K562 (cell line): ENCODE measurements around the gene TMED10.

Source experiments
- GATA2 ChIP-seq: sonication (generic); formaldehyde crosslinking; IDR thresholded peaks from 2 replicates; pipeline ENCODE4 v1.4.0; 2020; ENCODE audit warnings: mild to moderate bottlenecking, missing genetic modification reagents
- TAF1 ChIP-seq: IDR thresholded peaks from 2 replicates; pipeline ENCODE4 v1.6.1; 2011; ENCODE audit warnings: mild to moderate bottlenecking, low read length, moderate library complexity; ENCODE audit not compliant: insufficient read depth, control insufficient read depth, severe bottlenecking; ENCODE audit errors: extremely low read depth
- TRIM28 ChIP-seq: fragments of 450-650 bp; IDR thresholded peaks from 2 replicates; pipeline ENCODE4 v1.6.1; 2017
- ZNF512 ChIP-seq: IDR thresholded peaks from 2 replicates; pipeline ENCODE4 v1.6.1; 2016; ENCODE audit warnings: missing genetic modification characterization, missing compliant biosample characterization
- TF ChIP-seq, protein P1 (sequence below): sonication (generic); formaldehyde crosslinking; IDR thresholded peaks from 2 replicates; pipeline ENCODE4 v1.8.1; 2023; ENCODE audit warnings: mild to moderate bottlenecking, missing genetic modification reagents
- TF ChIP-seq, protein P2 (sequence below): sonication (generic); formaldehyde crosslinking; IDR thresholded peaks from 2 replicates; pipeline ENCODE4 v1.8.1; 2023; ENCODE audit warnings: mild to moderate bottlenecking, missing genetic modification reagents

- TF ChIP-seq, protein P1, sequence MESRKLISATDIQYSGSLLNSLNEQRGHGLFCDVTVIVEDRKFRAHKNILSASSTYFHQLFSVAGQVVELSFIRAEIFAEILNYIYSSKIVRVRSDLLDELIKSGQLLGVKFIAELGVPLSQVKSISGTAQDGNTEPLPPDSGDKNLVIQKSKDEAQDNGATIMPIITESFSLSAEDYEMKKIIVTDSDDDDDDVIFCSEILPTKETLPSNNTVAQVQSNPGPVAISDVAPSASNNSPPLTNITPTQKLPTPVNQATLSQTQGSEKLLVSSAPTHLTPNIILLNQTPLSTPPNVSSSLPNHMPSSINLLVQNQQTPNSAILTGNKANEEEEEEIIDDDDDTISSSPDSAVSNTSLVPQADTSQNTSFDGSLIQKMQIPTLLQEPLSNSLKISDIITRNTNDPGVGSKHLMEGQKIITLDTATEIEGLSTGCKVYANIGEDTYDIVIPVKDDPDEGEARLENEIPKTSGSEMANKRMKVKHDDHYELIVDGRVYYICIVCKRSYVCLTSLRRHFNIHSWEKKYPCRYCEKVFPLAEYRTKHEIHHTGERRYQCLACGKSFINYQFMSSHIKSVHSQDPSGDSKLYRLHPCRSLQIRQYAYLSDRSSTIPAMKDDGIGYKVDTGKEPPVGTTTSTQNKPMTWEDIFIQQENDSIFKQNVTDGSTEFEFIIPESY (CRISPR knock-in tag) = no peak
- no peak for TF ChIP-seq TAF1
- TF ChIP-seq GATA2 (CRISPR knock-in tag) = no peak
- no peak for TF ChIP-seq ZNF512 (tag)
- TF ChIP-seq, protein P2, sequence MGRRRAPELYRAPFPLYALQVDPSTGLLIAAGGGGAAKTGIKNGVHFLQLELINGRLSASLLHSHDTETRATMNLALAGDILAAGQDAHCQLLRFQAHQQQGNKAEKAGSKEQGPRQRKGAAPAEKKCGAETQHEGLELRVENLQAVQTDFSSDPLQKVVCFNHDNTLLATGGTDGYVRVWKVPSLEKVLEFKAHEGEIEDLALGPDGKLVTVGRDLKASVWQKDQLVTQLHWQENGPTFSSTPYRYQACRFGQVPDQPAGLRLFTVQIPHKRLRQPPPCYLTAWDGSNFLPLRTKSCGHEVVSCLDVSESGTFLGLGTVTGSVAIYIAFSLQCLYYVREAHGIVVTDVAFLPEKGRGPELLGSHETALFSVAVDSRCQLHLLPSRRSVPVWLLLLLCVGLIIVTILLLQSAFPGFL (CRISPR knock-in tag) = no peak
- TF ChIP-seq TRIM28 = no peak
Observed at GRCh38 chr14:75141967-75142366, 34.4 kb downstream of the TMED10 start.
